CD14-positive monocyte (primary cell): Measurements from ENCODE around the gene TTC39A. TPM values are rescaled to one million over a fixed set of nuclear protein-coding genes. Genes with fewer than 3 reads are reported as not detected.

Source experiments
- DNase-seq, 3 donors: peaks; one replicate each; pipeline ENCODE4 v3.0.0-alpha.2; 2011 to 2022
- H2AFZ ChIP-seq: 2 replicates; pipeline ENCODE4 v1.6.0; 2012; ENCODE audit warnings: mild to moderate bottlenecking, low read depth, low read length, inconsistent platforms; ENCODE audit not compliant: insufficient read depth, poor library complexity, severe bottlenecking
- H3K27ac ChIP-seq, 2 donors: 1 replicate in 1 of 2; 2 replicates in 1 of 2; pipeline ENCODE4 v1.5.1; 2012 to 2013; ENCODE audit warnings: low read length in 2 of 2, control low read depth in 1 of 2, inconsistent platforms in 1 of 2, low read depth in 1 of 2, mild to moderate bottlenecking in 1 of 2
- H3K27me3 ChIP-seq, 2 donors: one replicate each; pipeline versions ENCODE4 v1.6.0 to v1.6.1; 2011 to 2013; ENCODE audit warnings: low read length in 2 of 2; ENCODE audit not compliant: control insufficient read depth in 2 of 2, insufficient read depth in 2 of 2
- H3K36me3 ChIP-seq, 2 donors: replicated peaks in 1 of 2; 1 replicate in 1 of 2; 2 replicates in 1 of 2; pipeline versions ENCODE4 v1.5.1 to v1.6.1; 2012 to 2013; ENCODE audit warnings: low read length in 2 of 2, control low read depth in 1 of 2, inconsistent platforms in 1 of 2, mild to moderate bottlenecking in 1 of 2; ENCODE audit not compliant: insufficient read depth in 2 of 2, control insufficient read depth in 1 of 2
- H3K4me1 ChIP-seq, 2 donors: 1 replicate in 1 of 2; 2 replicates in 1 of 2; pipeline versions ENCODE4 v1.5.1 to v1.6.1; 2012 to 2013; ENCODE audit warnings: low read length in 2 of 2, control low read depth in 1 of 2, inconsistent platforms in 1 of 2, mild to moderate bottlenecking in 1 of 2, moderate library complexity in 1 of 2; ENCODE audit not compliant: insufficient read depth in 2 of 2, control insufficient read depth in 1 of 2
- H3K4me2 ChIP-seq: replicated peaks from 2 replicates; pipeline ENCODE3; 2012; ENCODE audit warnings: low read length, moderate library complexity, mild to moderate bottlenecking; ENCODE audit not compliant: poor library complexity, severe bottlenecking; ENCODE audit errors: extremely low read depth
- H3K4me3 ChIP-seq, 3 experiments: fragments of 200-600 bp in 1 of 3; sonication (generic) in 1 of 3; replicated peaks in 1 of 3; 1 replicate in 2 of 3; 2 replicates in 1 of 3; pipeline ENCODE4 v1.5.1; 2011 to 2013; ENCODE audit warnings: low read length in 3 of 3, mild to moderate bottlenecking in 3 of 3, control low read depth in 2 of 3, low read depth in 2 of 3, inconsistent platforms in 1 of 3, moderate library complexity in 1 of 3
- H3K79me2 ChIP-seq: 2 replicates; pipeline ENCODE4 v1.6.0; 2012; ENCODE audit warnings: mild to moderate bottlenecking, control low read depth, inconsistent platforms, low read length, moderate library complexity; ENCODE audit not compliant: insufficient read depth
- H3K9ac ChIP-seq: 2 replicates; pipeline ENCODE4 v1.6.0; 2017; ENCODE audit warnings: low read length, mild to moderate bottlenecking; ENCODE audit not compliant: insufficient read depth, poor library complexity, severe bottlenecking
- H3K9me3 ChIP-seq, 2 donors: replicated peaks in 1 of 2; 1 replicate in 1 of 2; 2 replicates in 1 of 2; pipeline versions ENCODE4 v1.5.1 to v1.6.1; 2012 to 2013; ENCODE audit warnings: low read length in 2 of 2, control low read depth in 1 of 2; ENCODE audit not compliant: control insufficient read depth in 1 of 2, insufficient read depth in 1 of 2
- H4K20me1 ChIP-seq: 2 replicates; pipeline ENCODE4 v1.6.0; 2012; ENCODE audit warnings: mild to moderate bottlenecking, low read length, control low read depth, moderate library complexity; ENCODE audit not compliant: insufficient read depth
- H3K27ac Mint-ChIP-seq, 7 donors: one replicate each; pipeline ENCODE4 v1.8.0; 2020; ENCODE audit warnings: mild to moderate bottlenecking in 7 of 7, mixed read lengths in 7 of 7, moderate library complexity in 6 of 7, inconsistent platforms in 2 of 7
- H3K27me3 Mint-ChIP-seq, 3 donors: one replicate each; pipeline ENCODE4 v1.8.0; 2021 to 2022; ENCODE audit warnings: low read depth in 3 of 3, mild to moderate bottlenecking in 3 of 3, mixed read lengths in 3 of 3, moderate library complexity in 3 of 3, inconsistent platforms in 1 of 3
- H3K36me3 Mint-ChIP-seq, 2 donors: one replicate each; pipeline ENCODE4 v1.8.0; 2020; ENCODE audit warnings: mixed read lengths in 2 of 2, inconsistent platforms in 1 of 2, mild to moderate bottlenecking in 1 of 2
- H3K4me1 Mint-ChIP-seq: one replicate; pipeline ENCODE4 v1.8.0; 2020; ENCODE audit warnings: mild to moderate bottlenecking, mixed read lengths
- H3K4me3 Mint-ChIP-seq, 2 donors: one replicate each; pipeline ENCODE4 v1.8.0; 2020; ENCODE audit warnings: mild to moderate bottlenecking in 2 of 2, mixed read lengths in 2 of 2, moderate library complexity in 1 of 2
- H3K9me3 Mint-ChIP-seq, 7 donors: one replicate each; pipeline ENCODE4 v1.8.0; 2020 to 2022; ENCODE audit warnings: mixed read lengths in 7 of 7, mild to moderate bottlenecking in 6 of 7, moderate library complexity in 6 of 7, inconsistent platforms in 2 of 7
- CTCF ChIP-seq: fragments of 200-600 bp; IDR thresholded peaks from one replicate; pipeline ENCODE4 v1.8.0; 2022; ENCODE audit warnings: antibody characterized with exemption, mild to moderate bottlenecking
- WGBS: methylation state at CpG from one replicate; pipeline ENCODE4 v1.1.5; 2013; ENCODE audit warnings: missing lambda C conversion rate; ENCODE audit not compliant: insufficient coverage; 5-methylcytosine and 5-hydroxymethylcytosine counted together
- intact Hi-C, 2 donors: fragments of 100-400 bp; cut with micrococcal nuclease; formaldehyde crosslinking; loops; one replicate each; pipeline versions ENCODE4 v1.15.0 to v1.15.1; 2023
- polyA plus RNA-seq, 3 donors: library from polyadenylated mRNA; depleted of rRNA in 1 of 3; unstranded in 2 of 3; stranded (reverse) in 1 of 3; fragments of 300-500 nt in 2 of 3; fragments of >200 nt in 1 of 3; fragmentation: Illumina TruSeq in 2 of 3; gene quantifications; 1 replicate in 2 of 3; 2 replicates in 1 of 3; pipeline ENCODE4 v1.2.3, GENCODE V29; 2012 to 2021

TTC39A gene
- polyA plus RNA-seq, 3 donors, result 0.16 TPM; not detected in 2

DNA sequence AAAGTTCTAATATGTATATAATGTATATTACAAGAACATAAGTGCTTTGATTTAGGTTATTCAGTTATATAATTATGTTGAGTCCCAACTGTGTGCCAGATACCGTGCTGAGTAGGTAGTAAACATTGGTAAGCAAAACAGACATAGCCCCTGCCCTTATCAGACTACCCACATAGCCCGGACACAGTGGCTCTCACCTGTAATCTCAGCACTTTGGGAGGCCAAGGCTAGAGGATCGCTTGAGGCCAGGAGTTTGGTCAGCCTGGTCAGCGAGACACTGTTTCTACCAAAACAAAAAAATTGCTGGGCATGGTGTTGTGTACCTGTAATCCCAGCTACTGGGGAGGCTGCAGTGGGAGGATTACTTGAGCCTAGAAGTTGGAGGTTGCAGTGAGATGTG lies 63.6 kb downstream of the TTC39A start:
- 100% methylated on average over 2 of the region's 4 CpGs for WGBS
- TF ChIP-seq CTCF, result no peak
- Histone ChIP-seq H3K79me2 (peaks cover 82% of the 10 kb centered on the region), H3K4me3 (no peak overlapping the region), H3K4me1 (peaks cover 44 to 47% of the 10 kb centered on the region in 2 donors), H3K27ac (peak overlapping the region in 1 of 2 donors; percentile 90), H3K9ac (no peak overlapping the region), H3K36me3 (peaks cover 13 to 18% of the 10 kb centered on the region in 2 donors), H3K27me3 (no peaks in the 10 kb centered on the region), H3K9me3 (no peaks in the 10 kb centered on the region), H3K4me2 (no peak overlapping the region), H2AFZ (no peak overlapping the region), H4K20me1 (peaks cover 47% of the 10 kb centered on the region)
- Mint-ChIP-seq H3K27ac (peak overlapping the region in 5 of 7 donors; percentile 10 to 84 (median 73)), H3K9me3 (no peaks in the 10 kb centered on the region), H3K36me3 (peaks cover 24 to 25% of the 10 kb centered on the region in 2 donors), H3K27me3 (no peaks in the 10 kb centered on the region), H3K4me3 (no peak overlapping the region), H3K4me1 (peaks cover 62% of the 10 kb centered on the region)
- intact Hi-C loops, result no loop called here
- DNase-seq, result no peak

GRCh38 chr1:51266181-51266580 lies 64.2 kb downstream of the TTC39A start:
- H3K4me1 ChIP-seq, result peaks cover 44 to 47% of the 10 kb centered on the region in 2 donors
- H2AFZ ChIP-seq, result no peak overlapping the region
- no peak for TF ChIP-seq CTCF
- H3K27me3 Mint-ChIP-seq, result peaks cover 0 to 2% (median 0%) of the 10 kb centered on the region in 3 donors
- H3K36me3 Mint-ChIP-seq, result peaks cover 19 to 21% of the 10 kb centered on the region in 2 donors
- peaks cover 7 to 12% of the 10 kb centered on the region in 2 donors for H3K36me3 ChIP-seq
- H3K27ac Mint-ChIP-seq, result peak overlapping the region; percentile 0 to 78 (median 61)
- no peak for DNase-seq
- no peaks in the 10 kb centered on the region for H3K27me3 ChIP-seq
- 84% methylated on average over 2 of the region's 2 CpGs for WGBS
- H4K20me1 ChIP-seq, result peaks cover 52% of the 10 kb centered on the region
- H3K9me3 ChIP-seq, result no peaks in the 10 kb centered on the region
- H3K9ac ChIP-seq, result no peak overlapping the region
- H3K79me2 ChIP-seq, result peaks cover 88% of the 10 kb centered on the region
- H3K9me3 Mint-ChIP-seq, result no peaks in the 10 kb centered on the region
- H3K27ac ChIP-seq, result peak overlapping the region in 1 of 2 donors; percentile 90
- no peak overlapping the region for H3K4me3 Mint-ChIP-seq
- intact Hi-C loops, result no loop called here
- peaks cover 66% of the 10 kb centered on the region for H3K4me1 Mint-ChIP-seq
- no peak overlapping the region for H3K4me2 ChIP-seq
- no peak overlapping the region for H3K4me3 ChIP-seq
